ENCODE results near the gene CD300C. TPM values are rescaled to one million over a fixed set of nuclear protein-coding genes. Genes with fewer than 3 reads are reported as not detected.
A peak's percentile ranks its signal among the peaks of the same experiment; 100 is the strongest.

The CD300C gene
- total RNA-seq, 4 donors from 2014 or later = 0.31 to 0.80 (median 0.53) TPM

GRCh38 chr17:74527081-74527480 is 18.8 kb downstream of the CD300C start:
- Histone ChIP-seq H3K27ac (no peak overlapping the region), H3K4me1 (no peaks in the 10 kb centered on the region), H3K4me3 (no peak overlapping the region), H3K9me3 (no peaks in the 10 kb centered on the region), H3K36me3 (no peaks in the 10 kb centered on the region), H3K27me3 (peaks cover 2% of the 10 kb centered on the region)
- peak; percentile 39 to 45 for DNase-seq (ENCODE audit: low spot score in 2 of 2)
- no peak for TF ChIP-seq CTCF (IDR thresholded peaks at IDR 0.05)
- no peak for TF ChIP-seq POLR2AphosphoS5 (IDR thresholded peaks at IDR 0.05)
- TF ChIP-seq POLR2A (IDR thresholded peaks at IDR 0.05) = no peak
- no peak for TF ChIP-seq EP300 (IDR thresholded peaks at IDR 0.05)
- 85% methylated on average over 5 of the region's 5 CpGs for WGBS

DNA sequence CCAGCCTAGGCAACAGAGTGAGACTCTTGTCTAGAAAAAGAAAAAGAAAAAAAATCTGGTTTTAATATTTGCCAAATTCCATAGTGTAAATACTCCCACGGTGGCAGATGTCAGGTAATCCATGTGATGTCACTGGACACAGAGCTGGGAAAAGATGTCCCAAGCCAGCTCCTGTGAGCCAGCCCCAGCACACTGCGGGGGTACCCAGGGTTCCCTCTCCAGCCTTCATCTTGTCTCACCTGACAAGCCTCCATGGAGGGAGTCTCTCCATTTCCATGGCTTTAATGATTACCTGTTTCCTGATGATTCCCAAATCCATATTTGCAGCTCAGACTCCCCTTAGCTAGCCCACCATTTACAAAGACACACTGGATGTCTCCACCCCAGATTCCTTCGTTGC is 19.2 kb downstream of the CD300C start:
- no peak for TF ChIP-seq POLR2AphosphoS5 (IDR thresholded peaks at IDR 0.05)
- no peak for TF ChIP-seq CTCF (IDR thresholded peaks at IDR 0.05)
- no peak for TF ChIP-seq POLR2A (IDR thresholded peaks at IDR 0.05)
- no peaks in the 10 kb centered on the region for H3K36me3 ChIP-seq
- H3K27ac ChIP-seq = no peak overlapping the region
- no peaks in the 10 kb centered on the region for H3K4me1 ChIP-seq
- peak in 1 of 2 donors; percentile 9 for DNase-seq (ENCODE audit: low spot score in 2 of 2)
- H3K27me3 ChIP-seq = peaks cover 2% of the 10 kb centered on the region
- no peaks in the 10 kb centered on the region for H3K9me3 ChIP-seq
- 69% methylated on average over 3 of the region's 3 CpGs for WGBS
- no peak overlapping the region for H3K4me3 ChIP-seq

DNA sequence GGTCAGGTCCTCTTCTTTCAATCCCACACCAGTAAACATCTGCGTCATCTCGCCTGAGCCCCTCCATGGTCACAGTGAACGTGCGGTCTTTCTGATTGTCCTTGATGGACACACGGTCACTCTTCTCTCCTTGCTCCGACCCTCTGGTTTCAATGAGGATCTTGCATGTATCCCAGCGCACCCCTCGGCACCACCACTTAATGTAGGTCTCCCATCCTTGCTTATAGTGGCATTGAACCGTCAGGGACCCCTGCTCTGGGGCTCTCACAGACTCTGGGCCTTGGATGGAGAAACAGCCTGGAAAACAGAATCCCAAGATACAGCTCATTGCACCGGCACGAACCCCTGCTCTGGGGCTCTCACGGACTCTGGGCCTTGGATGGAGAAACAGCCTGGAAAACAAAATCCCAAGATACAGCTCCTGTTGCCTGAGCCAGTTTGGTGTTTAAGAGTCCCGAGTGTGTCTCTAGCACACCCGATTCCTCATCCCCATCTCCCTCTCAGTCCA is 20.1 kb downstream of the CD300C start:
- Histone ChIP-seq H3K27ac (no peak overlapping the region), H3K4me3 (no peak overlapping the region), H3K4me1 (no peaks in the 10 kb centered on the region), H3K27me3 (peaks cover 2% of the 10 kb centered on the region), H3K9me3 (no peaks in the 10 kb centered on the region), H3K36me3 (no peaks in the 10 kb centered on the region)
- TF ChIP-seq POLR2A (IDR thresholded peaks at IDR 0.05) (no peak), POLR2AphosphoS5 (IDR thresholded peaks at IDR 0.05) (no peak), CTCF (IDR thresholded peaks at IDR 0.05) (no peak), EP300 (IDR thresholded peaks at IDR 0.05) (no peak)
- 91% methylated on average over 14 of the region's 14 CpGs for WGBS
- DNase-seq (ENCODE audit: low spot score in 2 of 2) = peak; percentile 24 to 45

- TF ChIP-seq POLR2AphosphoS5 (IDR thresholded peaks at IDR 0.05) = no peak
- TF ChIP-seq EP300 (IDR thresholded peaks at IDR 0.05) = no peak
- TF ChIP-seq CTCF (IDR thresholded peaks at IDR 0.05) = no peak
- no peak for TF ChIP-seq POLR2A (IDR thresholded peaks at IDR 0.05)
- Histone ChIP-seq H3K36me3 (no peaks in the 10 kb centered on the region), H3K27me3 (peaks cover 2% of the 10 kb centered on the region), H3K27ac (no peak overlapping the region), H3K4me3 (no peak overlapping the region), H3K4me1 (no peaks in the 10 kb centered on the region), H3K9me3 (no peaks in the 10 kb centered on the region)
- DNase-seq (ENCODE audit: low spot score in 2 of 2) = no peak
- WGBS = 100% methylated on average over 1 of the region's 1 CpG
Observed at GRCh38 chr17:74525465-74525725, 20.5 kb downstream of the CD300C start.

DNA sequence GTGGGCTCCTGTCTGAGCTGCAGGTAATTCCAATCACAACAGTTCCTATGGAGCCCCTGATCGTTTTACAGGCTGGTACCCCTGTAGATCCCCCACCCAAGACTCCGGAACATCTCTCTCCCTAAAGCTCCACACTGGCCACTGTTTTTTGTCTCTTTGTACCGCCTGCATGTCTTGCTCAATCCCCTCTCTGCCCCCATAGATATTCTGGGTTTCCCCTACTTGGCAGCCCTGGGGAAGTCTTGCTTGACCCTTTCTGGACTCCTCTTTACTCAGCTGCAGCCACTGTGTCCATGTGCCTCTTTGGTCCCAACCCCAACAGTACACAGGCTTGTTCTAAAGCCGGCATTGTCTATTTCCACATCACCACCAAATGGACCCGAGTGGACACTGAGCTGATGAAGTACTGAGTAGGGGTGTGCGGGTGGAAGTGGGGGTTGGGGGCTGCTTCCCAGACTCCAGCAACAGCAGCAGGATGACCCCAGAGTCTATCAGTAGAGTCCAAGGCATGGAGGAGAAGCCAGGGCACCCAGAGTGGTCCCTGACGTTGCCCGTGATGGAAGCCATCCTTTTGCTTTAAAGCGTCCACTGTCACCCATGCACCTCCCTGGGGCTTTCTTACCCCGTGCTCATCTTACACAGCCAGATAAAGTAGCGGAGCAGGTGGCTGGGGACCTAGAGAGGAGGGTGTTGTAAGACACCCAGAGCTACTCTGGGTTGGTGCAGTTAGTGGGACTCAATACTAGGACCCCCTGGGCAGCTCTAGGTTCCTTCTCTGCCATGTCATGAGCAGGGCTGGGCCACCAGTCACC is 21.1 kb downstream of the CD300C start:
- TF ChIP-seq CTCF (IDR thresholded peaks at IDR 0.05) = no peak
- TF ChIP-seq POLR2AphosphoS5 (IDR thresholded peaks at IDR 0.05) = no peak
- no peak for TF ChIP-seq POLR2A (IDR thresholded peaks at IDR 0.05)
- no peak for TF ChIP-seq EP300 (IDR thresholded peaks at IDR 0.05)
- Histone ChIP-seq H3K36me3 (no peaks in the 10 kb centered on the region), H3K9me3 (no peaks in the 10 kb centered on the region), H3K27me3 (peaks cover 2% of the 10 kb centered on the region), H3K4me3 (no peak overlapping the region), H3K4me1 (no peaks in the 10 kb centered on the region), H3K27ac (no peak overlapping the region)
- WGBS = 78% methylated on average over 8 of the region's 11 CpGs
- DNase-seq (ENCODE audit: low spot score in 2 of 2) = peak; percentile 25 to 35
